Liver (tissue), 9 donors: ENCODE data around the gene NOVA2. TPM values are rescaled to one million over a fixed set of nuclear protein-coding genes. Genes with fewer than 3 reads are reported as not detected.

Experiments used
- DNase-seq: peaks from one replicate; pipeline ENCODE4 v3.0.0-alpha.2; 2017; ENCODE audit warnings: low spot score
- H3K27ac ChIP-seq, 2 donors: one replicate each; pipeline ENCODE4 v1.7.0; 2013; ENCODE audit warnings: inconsistent platforms in 2 of 2, low read length in 2 of 2, control low read depth in 1 of 2, low read depth in 1 of 2, mild to moderate bottlenecking in 1 of 2
- H3K27me3 ChIP-seq, 4 donors: one replicate each; pipeline versions ENCODE4 v1.6.1 to v1.7.0; 2013; ENCODE audit warnings: low read length in 3 of 4, inconsistent platforms in 1 of 4, mild to moderate bottlenecking in 1 of 4, moderate library complexity in 1 of 4; ENCODE audit not compliant: control insufficient read depth in 4 of 4, insufficient read depth in 4 of 4
- H3K36me3 ChIP-seq, 4 donors: one replicate each; pipeline versions ENCODE4 v1.6.1 to v1.7.0; 2013; ENCODE audit warnings: low read length in 3 of 4, mild to moderate bottlenecking in 3 of 4, low read depth in 1 of 4, moderate library complexity in 1 of 4; ENCODE audit not compliant: control insufficient read depth in 4 of 4, insufficient read depth in 3 of 4
- H3K4me1 ChIP-seq, 4 donors: one replicate each; pipeline versions ENCODE4 v1.6.1 to v1.7.0; 2013; ENCODE audit warnings: low read length in 3 of 4, mild to moderate bottlenecking in 3 of 4, moderate library complexity in 1 of 4; ENCODE audit not compliant: control insufficient read depth in 4 of 4, insufficient read depth in 4 of 4
- H3K4me3 ChIP-seq, 3 donors: one replicate each; pipeline versions ENCODE4 v1.6.1 to v1.7.0; 2013; ENCODE audit warnings: low read length in 3 of 3, control low read depth in 1 of 3, low read depth in 1 of 3, mild to moderate bottlenecking in 1 of 3
- H3K9ac ChIP-seq, 2 donors: one replicate each; pipeline ENCODE4 v1.7.0; 2013; ENCODE audit warnings: low read length in 2 of 2, mild to moderate bottlenecking in 2 of 2, moderate library complexity in 2 of 2, control low read depth in 1 of 2, low read depth in 1 of 2
- H3K9me3 ChIP-seq, 4 donors: one replicate each; pipeline versions ENCODE4 v1.6.1 to v1.7.0; 2013; ENCODE audit warnings: low read length in 3 of 4; ENCODE audit not compliant: control insufficient read depth in 4 of 4
- FOXA2 ChIP-seq: IDR thresholded peaks from 2 replicates; pipeline ENCODE4 v1.6.1; 2016; ENCODE audit warnings: antibody characterized with exemption
- GABPA ChIP-seq, 2 donors: IDR thresholded peaks in 1 of 2; conservative IDR thresholded peaks in 1 of 2; 2 replicates each; pipeline ENCODE4 v1.6.1; 2016; ENCODE audit warnings: antibody characterized with exemption in 2 of 2, mild to moderate bottlenecking in 1 of 2, moderate library complexity in 1 of 2
- HNF4A ChIP-seq, 2 donors: conservative IDR thresholded peaks; 2 replicates each; pipeline ENCODE4 v1.6.1; 2016; ENCODE audit warnings: antibody characterized with exemption in 2 of 2, mild to moderate bottlenecking in 2 of 2
- HNF4G ChIP-seq: IDR thresholded peaks from 2 replicates; pipeline ENCODE4 v1.6.1; 2016; ENCODE audit warnings: antibody characterized with exemption
- JUND ChIP-seq, 2 donors: IDR thresholded peaks; 2 replicates each; pipeline ENCODE4 v1.6.1; 2016; ENCODE audit warnings: antibody characterized with exemption in 2 of 2
- RAD21 ChIP-seq, 2 donors: IDR thresholded peaks; 2 replicates each; pipeline ENCODE4 v1.6.1; 2016; ENCODE audit warnings: antibody characterized with exemption in 2 of 2, mild to moderate bottlenecking in 2 of 2
- YY1 ChIP-seq: IDR thresholded peaks from 2 replicates; pipeline ENCODE4 v1.6.1; 2016; ENCODE audit warnings: antibody characterized with exemption, mild to moderate bottlenecking
- WGBS: extraction: QIAGEN DNeasy Blood & Tissue Kit; methylation state at CpG from one replicate; pipeline ENCODE4 v1.1.7; 2013; 5-methylcytosine and 5-hydroxymethylcytosine counted together
- polyA plus RNA-seq, 2 donors: library from polyadenylated mRNA; stranded (reverse) in 1 of 2; unstranded in 1 of 2; fragments of 200-250 nt in 1 of 2; fragments of >200 nt in 1 of 2; fragmentation: Nextera tagmentation in 1 of 2; extraction: Ambion mirVana in 1 of 2; gene quantifications; one replicate each; pipeline versions ENCODE4 v1.2.1 to v1.2.3, GENCODE V29; 2013 to 2015
- total RNA-seq, 2 donors: library from RNA; depleted of rRNA; stranded (reverse); fragments of >200 nt; gene quantifications; one replicate each; pipeline ENCODE4 v1.2.3, GENCODE V29; 2014
- TF ChIP-seq, protein P1 (sequence below): fragments of 150-350 bp; IDR thresholded peaks from 2 replicates; pipeline ENCODE4 v1.5.1; 2017; ENCODE audit warnings: improper control_type of control experiment, low read depth, low read length; ENCODE audit not compliant: missing input control
- TF ChIP-seq, protein P2 (sequence below): IDR thresholded peaks from 2 replicates; pipeline ENCODE4 v1.6.1; 2016; ENCODE audit warnings: antibody characterized with exemption, mild to moderate bottlenecking
- TF ChIP-seq, protein P3 (sequence below): IDR thresholded peaks from 2 replicates; pipeline ENCODE4 v1.6.1; 2016; ENCODE audit warnings: antibody characterized with exemption
- TF ChIP-seq, protein P4 (sequence below): IDR thresholded peaks from 2 replicates; pipeline ENCODE4 v1.6.1; 2016; ENCODE audit warnings: antibody characterized with exemption
- donor health status: healthy.
- donor health status: healthy.
- donor health status: healthy.
- donor health status: healthy.
- donor health status: healthy.

The NOVA2 gene
- total and polyA plus RNA-seq, 4 donors, result 0.31 to 1.6 (median 0.42) TPM

DNA sequence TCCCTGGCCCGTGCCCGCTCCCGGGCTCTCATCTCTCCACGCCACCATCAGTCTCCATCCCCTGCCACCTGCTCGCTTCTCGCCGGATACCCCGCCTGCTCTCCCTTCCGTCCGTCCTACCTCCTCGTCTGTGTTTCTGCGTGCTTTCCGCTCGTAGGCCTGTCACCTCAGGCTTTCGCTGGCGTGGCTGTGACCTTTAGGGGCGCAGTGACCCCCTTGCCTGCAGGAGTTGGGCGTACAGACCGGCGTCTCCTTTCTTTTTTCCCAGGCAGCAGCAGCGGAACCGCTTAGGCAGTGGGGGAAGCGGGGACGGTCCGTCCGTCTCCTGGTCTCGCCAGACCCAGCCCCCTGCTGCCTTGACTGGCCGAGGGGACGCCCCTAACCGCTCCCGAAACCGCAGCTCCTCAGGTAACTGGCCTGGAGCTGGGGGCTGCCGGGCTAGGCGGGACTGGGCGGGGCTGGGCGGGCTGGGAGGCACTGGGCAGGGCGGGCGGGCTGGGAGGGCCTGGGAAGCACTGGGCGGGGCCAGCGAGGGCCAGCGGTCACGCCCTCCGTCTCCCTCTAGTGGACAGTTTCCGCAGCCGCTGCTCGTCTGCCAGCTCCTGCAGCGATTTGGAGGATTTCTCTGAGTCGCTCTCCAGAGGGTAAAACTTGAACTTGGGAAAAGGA, 42.9 kb upstream of the NOVA2 start:
- H3K4me1 ChIP-seq, result peaks cover 8 to 24% (median 15%) of the 10 kb centered on the region in 4 donors
- peaks cover 0 to 5% (median 0%) of the 10 kb centered on the region in 4 donors for H3K36me3 ChIP-seq
- H3K27ac ChIP-seq, result no peak overlapping the region
- WGBS, result 2% methylated on average over 48 of the region's 48 CpGs
- H3K27me3 ChIP-seq, result no peaks in the 10 kb centered on the region
- DNase-seq, result peak; percentile 88
- H3K4me3 ChIP-seq, result peak overlapping the region; percentile 64 to 67 (median 67)
- no peaks in the 10 kb centered on the region for H3K9me3 ChIP-seq
- H3K9ac ChIP-seq, result no peak overlapping the region
- TF ChIP-seq, protein P1, sequence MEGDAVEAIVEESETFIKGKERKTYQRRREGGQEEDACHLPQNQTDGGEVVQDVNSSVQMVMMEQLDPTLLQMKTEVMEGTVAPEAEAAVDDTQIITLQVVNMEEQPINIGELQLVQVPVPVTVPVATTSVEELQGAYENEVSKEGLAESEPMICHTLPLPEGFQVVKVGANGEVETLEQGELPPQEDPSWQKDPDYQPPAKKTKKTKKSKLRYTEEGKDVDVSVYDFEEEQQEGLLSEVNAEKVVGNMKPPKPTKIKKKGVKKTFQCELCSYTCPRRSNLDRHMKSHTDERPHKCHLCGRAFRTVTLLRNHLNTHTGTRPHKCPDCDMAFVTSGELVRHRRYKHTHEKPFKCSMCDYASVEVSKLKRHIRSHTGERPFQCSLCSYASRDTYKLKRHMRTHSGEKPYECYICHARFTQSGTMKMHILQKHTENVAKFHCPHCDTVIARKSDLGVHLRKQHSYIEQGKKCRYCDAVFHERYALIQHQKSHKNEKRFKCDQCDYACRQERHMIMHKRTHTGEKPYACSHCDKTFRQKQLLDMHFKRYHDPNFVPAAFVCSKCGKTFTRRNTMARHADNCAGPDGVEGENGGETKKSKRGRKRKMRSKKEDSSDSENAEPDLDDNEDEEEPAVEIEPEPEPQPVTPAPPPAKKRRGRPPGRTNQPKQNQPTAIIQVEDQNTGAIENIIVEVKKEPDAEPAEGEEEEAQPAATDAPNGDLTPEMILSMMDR, result peak; percentile 71
- TF ChIP-seq, protein P2, sequence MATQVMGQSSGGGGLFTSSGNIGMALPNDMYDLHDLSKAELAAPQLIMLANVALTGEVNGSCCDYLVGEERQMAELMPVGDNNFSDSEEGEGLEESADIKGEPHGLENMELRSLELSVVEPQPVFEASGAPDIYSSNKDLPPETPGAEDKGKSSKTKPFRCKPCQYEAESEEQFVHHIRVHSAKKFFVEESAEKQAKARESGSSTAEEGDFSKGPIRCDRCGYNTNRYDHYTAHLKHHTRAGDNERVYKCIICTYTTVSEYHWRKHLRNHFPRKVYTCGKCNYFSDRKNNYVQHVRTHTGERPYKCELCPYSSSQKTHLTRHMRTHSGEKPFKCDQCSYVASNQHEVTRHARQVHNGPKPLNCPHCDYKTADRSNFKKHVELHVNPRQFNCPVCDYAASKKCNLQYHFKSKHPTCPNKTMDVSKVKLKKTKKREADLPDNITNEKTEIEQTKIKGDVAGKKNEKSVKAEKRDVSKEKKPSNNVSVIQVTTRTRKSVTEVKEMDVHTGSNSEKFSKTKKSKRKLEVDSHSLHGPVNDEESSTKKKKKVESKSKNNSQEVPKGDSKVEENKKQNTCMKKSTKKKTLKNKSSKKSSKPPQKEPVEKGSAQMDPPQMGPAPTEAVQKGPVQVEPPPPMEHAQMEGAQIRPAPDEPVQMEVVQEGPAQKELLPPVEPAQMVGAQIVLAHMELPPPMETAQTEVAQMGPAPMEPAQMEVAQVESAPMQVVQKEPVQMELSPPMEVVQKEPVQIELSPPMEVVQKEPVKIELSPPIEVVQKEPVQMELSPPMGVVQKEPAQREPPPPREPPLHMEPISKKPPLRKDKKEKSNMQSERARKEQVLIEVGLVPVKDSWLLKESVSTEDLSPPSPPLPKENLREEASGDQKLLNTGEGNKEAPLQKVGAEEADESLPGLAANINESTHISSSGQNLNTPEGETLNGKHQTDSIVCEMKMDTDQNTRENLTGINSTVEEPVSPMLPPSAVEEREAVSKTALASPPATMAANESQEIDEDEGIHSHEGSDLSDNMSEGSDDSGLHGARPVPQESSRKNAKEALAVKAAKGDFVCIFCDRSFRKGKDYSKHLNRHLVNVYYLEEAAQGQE, result no peak
- TF ChIP-seq RAD21 (IDR thresholded peaks at IDR 0.05), result peak; percentile 41 to 66
- TF ChIP-seq YY1, result no peak

DNA sequence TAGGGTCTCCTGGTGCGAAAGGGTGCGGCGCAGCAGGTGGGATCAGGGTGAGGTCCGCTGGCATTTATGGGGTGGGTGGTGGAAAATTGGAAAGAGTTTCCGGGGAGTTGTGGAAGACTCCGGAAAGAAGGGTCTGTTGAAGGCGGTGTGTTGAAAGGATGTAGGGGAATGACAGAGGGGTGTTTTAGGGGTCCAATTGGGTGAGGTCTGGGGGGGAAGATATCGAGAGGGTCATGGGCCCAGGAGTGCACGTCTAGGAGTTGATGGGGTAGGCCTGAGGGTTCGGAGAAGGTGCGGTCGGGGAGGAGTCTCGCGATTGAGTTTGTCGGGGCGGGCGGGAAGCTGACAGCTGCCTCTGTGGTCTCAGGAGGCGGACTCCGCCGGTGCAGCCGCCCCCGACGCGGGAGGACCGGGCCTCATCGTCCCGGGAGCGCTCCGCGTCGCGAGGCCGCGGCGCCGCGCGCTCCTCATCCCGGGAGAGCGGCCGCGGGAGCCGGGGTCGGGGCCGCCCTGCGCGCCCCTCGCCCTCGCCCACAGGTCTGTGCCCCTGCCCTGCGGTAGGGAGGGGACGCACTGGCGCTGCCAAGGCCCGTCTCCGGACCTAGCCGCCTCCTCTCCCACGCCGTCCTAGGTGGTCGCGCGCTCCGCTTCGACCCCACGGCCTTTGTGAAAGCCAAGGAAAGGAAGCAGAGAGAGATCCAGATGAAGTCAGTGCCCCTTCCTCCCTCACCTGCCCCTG, 42.2 kb upstream of the NOVA2 start:
- Histone ChIP-seq H3K4me1 (peaks cover 8 to 24% (median 15%) of the 10 kb centered on the region in 4 donors), H3K36me3 (peaks cover 0 to 5% (median 0%) of the 10 kb centered on the region in 4 donors), H3K4me3 (peak overlapping the region; percentile 64 to 67 (median 67)), H3K9ac (no peak overlapping the region), H3K27me3 (no peaks in the 10 kb centered on the region), H3K27ac (no peak overlapping the region), H3K9me3 (no peaks in the 10 kb centered on the region)
- no peak for DNase-seq
- TF ChIP-seq RAD21 (IDR thresholded peaks at IDR 0.05), result no peak
- no peak for TF ChIP-seq HNF4A (conservative IDR thresholded peaks at IDR 0.05)
- TF ChIP-seq, protein P2, result no peak
- TF ChIP-seq YY1, result no peak
- TF ChIP-seq, protein P3, sequence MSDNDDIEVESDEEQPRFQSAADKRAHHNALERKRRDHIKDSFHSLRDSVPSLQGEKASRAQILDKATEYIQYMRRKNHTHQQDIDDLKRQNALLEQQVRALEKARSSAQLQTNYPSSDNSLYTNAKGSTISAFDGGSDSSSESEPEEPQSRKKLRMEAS, result no peak
- TF ChIP-seq, protein P4, sequence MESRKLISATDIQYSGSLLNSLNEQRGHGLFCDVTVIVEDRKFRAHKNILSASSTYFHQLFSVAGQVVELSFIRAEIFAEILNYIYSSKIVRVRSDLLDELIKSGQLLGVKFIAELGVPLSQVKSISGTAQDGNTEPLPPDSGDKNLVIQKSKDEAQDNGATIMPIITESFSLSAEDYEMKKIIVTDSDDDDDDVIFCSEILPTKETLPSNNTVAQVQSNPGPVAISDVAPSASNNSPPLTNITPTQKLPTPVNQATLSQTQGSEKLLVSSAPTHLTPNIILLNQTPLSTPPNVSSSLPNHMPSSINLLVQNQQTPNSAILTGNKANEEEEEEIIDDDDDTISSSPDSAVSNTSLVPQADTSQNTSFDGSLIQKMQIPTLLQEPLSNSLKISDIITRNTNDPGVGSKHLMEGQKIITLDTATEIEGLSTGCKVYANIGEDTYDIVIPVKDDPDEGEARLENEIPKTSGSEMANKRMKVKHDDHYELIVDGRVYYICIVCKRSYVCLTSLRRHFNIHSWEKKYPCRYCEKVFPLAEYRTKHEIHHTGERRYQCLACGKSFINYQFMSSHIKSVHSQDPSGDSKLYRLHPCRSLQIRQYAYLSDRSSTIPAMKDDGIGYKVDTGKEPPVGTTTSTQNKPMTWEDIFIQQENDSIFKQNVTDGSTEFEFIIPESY, result no peak
- TF ChIP-seq JUND (IDR thresholded peaks at IDR 0.05), result no peak
- TF ChIP-seq GABPA (IDR thresholded peaks at IDR 0.05 in 1 of 2, conservative IDR thresholded peaks at IDR 0.05 in 1 of 2), result no peak
- no peak for TF ChIP-seq FOXA2
- no peak for TF ChIP-seq HNF4G
- TF ChIP-seq, protein P1, result no peak
- 11% methylated on average over 63 of the region's 63 CpGs for WGBS
